ENCODE data around the gene DNAAF6.
A peak's percentile ranks its signal among the peaks of the same experiment; 100 is the strongest.

The DNAAF6 gene

GRCh38 chrX:107272431-107272921 is 66.1 kb downstream of the DNAAF6 start:
- Histone ChIP-seq H3K56ac (ENCODE audit: low read length) (peak overlapping the region; percentile 83), H3K4me2 (ENCODE audit: low read length) (peak overlapping the region; percentile 50), H3K4me3 (ENCODE audit: low read length) (no peak overlapping the region), H3K79me1 (ENCODE audit: low read length) (no peaks in the 10 kb centered on the region), H3K23ac (ENCODE audit: low read length) (no peak overlapping the region), H3K27me3 (ENCODE audit: insufficient read depth, low read length, poor library complexity) (no peaks in the 10 kb centered on the region), H4K8ac (ENCODE audit: low read depth, low read length) (no peak overlapping the region), H3K18ac (ENCODE audit: low read length) (no peak overlapping the region), H2BK5ac (ENCODE audit: low read length) (no peak overlapping the region), H4K5ac (ENCODE audit: low read length) (no peak overlapping the region), H3K79me2 (ENCODE audit: control insufficient read depth, insufficient read depth, low read length) (no peaks in the 10 kb centered on the region), H3K36me3 (ENCODE audit: control insufficient read depth, insufficient read depth, low read length) (no peaks in the 10 kb centered on the region), H3K4me1 (ENCODE audit: control insufficient read depth, low read depth, low read length) (no peaks in the 10 kb centered on the region), H2AK5ac (ENCODE audit: low read length) (no peak overlapping the region), H3K27ac (ENCODE audit: low read depth, low read length) (no peak overlapping the region), H3K4ac (ENCODE audit: low read depth, low read length) (no peak overlapping the region), H3K9ac (ENCODE audit: low read length) (peak overlapping the region; percentile 55), H2BK15ac (replicated peaks; ENCODE audit: low read depth) (no peak overlapping the region), H2BK120ac (ENCODE audit: low read depth, low read length) (no peak overlapping the region)
- peak; percentile 65 for DNase-seq
- no CpG with 5 or more reads among the region's 41 CpGs for WGBS (ENCODE audit: extremely low coverage, insufficient coverage, low lambda C conversion rate)

GRCh38 chrX:107273795-107274194 is 67.4 kb downstream of the DNAAF6 start:
- H2BK15ac ChIP-seq (replicated peaks; ENCODE audit: low read depth): no peak overlapping the region
- no peak overlapping the region for H4K8ac ChIP-seq (ENCODE audit: low read depth, low read length)
- no peaks in the 10 kb centered on the region for H3K27me3 ChIP-seq (ENCODE audit: insufficient read depth, low read length, poor library complexity)
- no peak overlapping the region for H3K18ac ChIP-seq (ENCODE audit: low read length)
- DNase-seq: no peak
- H3K79me2 ChIP-seq (ENCODE audit: control insufficient read depth, insufficient read depth, low read length): no peaks in the 10 kb centered on the region
- H3K4ac ChIP-seq (ENCODE audit: low read depth, low read length): no peak overlapping the region
- H2AK5ac ChIP-seq (ENCODE audit: low read length): no peak overlapping the region
- no peak overlapping the region for H2BK120ac ChIP-seq (ENCODE audit: low read depth, low read length)
- H3K23ac ChIP-seq (ENCODE audit: low read length): no peak overlapping the region
- no peak overlapping the region for H3K9ac ChIP-seq (ENCODE audit: low read length)
- no peak overlapping the region for H3K27ac ChIP-seq (ENCODE audit: low read depth, low read length)
- H3K4me1 ChIP-seq (ENCODE audit: control insufficient read depth, low read depth, low read length): no peaks in the 10 kb centered on the region
- no peak overlapping the region for H4K5ac ChIP-seq (ENCODE audit: low read length)
- H3K56ac ChIP-seq (ENCODE audit: low read length): no peak overlapping the region
- no peak overlapping the region for H3K4me3 ChIP-seq (ENCODE audit: low read length)
- H2BK5ac ChIP-seq (ENCODE audit: low read length): no peak overlapping the region
- WGBS (ENCODE audit: extremely low coverage, insufficient coverage, low lambda C conversion rate): no CpG with 5 or more reads among the region's 3 CpGs
- no peaks in the 10 kb centered on the region for H3K79me1 ChIP-seq (ENCODE audit: low read length)
- H3K36me3 ChIP-seq (ENCODE audit: control insufficient read depth, insufficient read depth, low read length): no peaks in the 10 kb centered on the region
- H3K4me2 ChIP-seq (ENCODE audit: low read length): no peak overlapping the region

GRCh38 chrX:107288676-107289075 is 82.3 kb downstream of the DNAAF6 start:
- DNase-seq: no peak
- H3K9ac ChIP-seq (ENCODE audit: low read length): no peak overlapping the region
- no CpG with 5 or more reads among the region's 4 CpGs for WGBS (ENCODE audit: extremely low coverage, insufficient coverage, low lambda C conversion rate)
- no peak overlapping the region for H2BK120ac ChIP-seq (ENCODE audit: low read depth, low read length)
- H3K18ac ChIP-seq (ENCODE audit: low read length): no peak overlapping the region
- H3K79me2 ChIP-seq (ENCODE audit: control insufficient read depth, insufficient read depth, low read length): no peaks in the 10 kb centered on the region
- no peak overlapping the region for H3K27ac ChIP-seq (ENCODE audit: low read depth, low read length)
- H3K27me3 ChIP-seq (ENCODE audit: insufficient read depth, low read length, poor library complexity): no peaks in the 10 kb centered on the region
- H3K4me3 ChIP-seq (ENCODE audit: low read length): no peak overlapping the region
- H3K4ac ChIP-seq (ENCODE audit: low read depth, low read length): no peak overlapping the region
- H3K23ac ChIP-seq (ENCODE audit: low read length): no peak overlapping the region
- no peak overlapping the region for H2BK15ac ChIP-seq (replicated peaks; ENCODE audit: low read depth)
- H2AK5ac ChIP-seq (ENCODE audit: low read length): no peak overlapping the region
- no peaks in the 10 kb centered on the region for H3K4me1 ChIP-seq (ENCODE audit: control insufficient read depth, low read depth, low read length)
- H3K79me1 ChIP-seq (ENCODE audit: low read length): no peaks in the 10 kb centered on the region
- H2BK5ac ChIP-seq (ENCODE audit: low read length): no peak overlapping the region
- no peaks in the 10 kb centered on the region for H3K36me3 ChIP-seq (ENCODE audit: control insufficient read depth, insufficient read depth, low read length)
- no peak overlapping the region for H4K8ac ChIP-seq (ENCODE audit: low read depth, low read length)
- H3K56ac ChIP-seq (ENCODE audit: low read length): no peak overlapping the region
- H4K5ac ChIP-seq (ENCODE audit: low read length): no peak overlapping the region
- no peak overlapping the region for H3K4me2 ChIP-seq (ENCODE audit: low read length)

- Histone ChIP-seq H3K23ac (ENCODE audit: low read length) (no peak overlapping the region), H3K9ac (ENCODE audit: low read length) (no peak overlapping the region), H3K27ac (ENCODE audit: low read depth, low read length) (no peak overlapping the region), H4K5ac (ENCODE audit: low read length) (no peak overlapping the region), H3K79me1 (ENCODE audit: low read length) (no peaks in the 10 kb centered on the region), H3K79me2 (ENCODE audit: control insufficient read depth, insufficient read depth, low read length) (no peaks in the 10 kb centered on the region), H2AK5ac (ENCODE audit: low read length) (no peak overlapping the region), H3K4ac (ENCODE audit: low read depth, low read length) (no peak overlapping the region), H3K27me3 (ENCODE audit: insufficient read depth, low read length, poor library complexity) (no peaks in the 10 kb centered on the region), H4K8ac (ENCODE audit: low read depth, low read length) (no peak overlapping the region), H3K4me2 (ENCODE audit: low read length) (no peak overlapping the region), H3K56ac (ENCODE audit: low read length) (no peak overlapping the region), H3K4me1 (ENCODE audit: control insufficient read depth, low read depth, low read length) (no peaks in the 10 kb centered on the region), H3K36me3 (ENCODE audit: control insufficient read depth, insufficient read depth, low read length) (no peaks in the 10 kb centered on the region), H2BK5ac (ENCODE audit: low read length) (no peak overlapping the region), H2BK120ac (ENCODE audit: low read depth, low read length) (no peak overlapping the region), H3K18ac (ENCODE audit: low read length) (no peak overlapping the region), H3K4me3 (ENCODE audit: low read length) (no peak overlapping the region), H2BK15ac (replicated peaks; ENCODE audit: low read depth) (no peak overlapping the region)
- no CpG with 5 or more reads among the region's 2 CpGs for WGBS (ENCODE audit: extremely low coverage, insufficient coverage, low lambda C conversion rate)
- no peak for DNase-seq
Observed at GRCh38 chrX:107290019-107290418, 83.6 kb downstream of the DNAAF6 start.

- Histone ChIP-seq H3K4ac (ENCODE audit: low read depth, low read length) (no peak overlapping the region), H3K56ac (ENCODE audit: low read length) (no peak overlapping the region), H3K18ac (ENCODE audit: low read length) (no peak overlapping the region), H3K36me3 (ENCODE audit: control insufficient read depth, insufficient read depth, low read length) (no peaks in the 10 kb centered on the region), H3K4me2 (ENCODE audit: low read length) (no peak overlapping the region), H3K79me2 (ENCODE audit: control insufficient read depth, insufficient read depth, low read length) (no peaks in the 10 kb centered on the region), H3K4me3 (ENCODE audit: low read length) (no peak overlapping the region), H3K27ac (ENCODE audit: low read depth, low read length) (no peak overlapping the region), H3K23ac (ENCODE audit: low read length) (no peak overlapping the region), H2BK15ac (replicated peaks; ENCODE audit: low read depth) (no peak overlapping the region), H2BK5ac (ENCODE audit: low read length) (no peak overlapping the region), H3K9ac (ENCODE audit: low read length) (no peak overlapping the region), H4K5ac (ENCODE audit: low read length) (no peak overlapping the region), H4K8ac (ENCODE audit: low read depth, low read length) (no peak overlapping the region), H3K4me1 (ENCODE audit: control insufficient read depth, low read depth, low read length) (no peaks in the 10 kb centered on the region), H3K27me3 (ENCODE audit: insufficient read depth, low read length, poor library complexity) (no peaks in the 10 kb centered on the region), H3K79me1 (ENCODE audit: low read length) (no peaks in the 10 kb centered on the region), H2AK5ac (ENCODE audit: low read length) (no peak overlapping the region), H2BK120ac (ENCODE audit: low read depth, low read length) (no peak overlapping the region)
- no CpG with 5 or more reads among the region's 2 CpGs for WGBS (ENCODE audit: extremely low coverage, insufficient coverage, low lambda C conversion rate)
- DNase-seq: no peak
Observed at GRCh38 chrX:107293056-107293455, 86.6 kb downstream of the DNAAF6 start.
